Measurements from ENCODE around the gene SLC20A1. TPM values are rescaled to one million over a fixed set of nuclear protein-coding genes. Genes with fewer than 3 reads are reported as not detected.

The SLC20A1 gene
- total and polyA plus RNA-seq, 2 experiments from 2014 or later, result 11.4 to 22.9 TPM

DNA sequence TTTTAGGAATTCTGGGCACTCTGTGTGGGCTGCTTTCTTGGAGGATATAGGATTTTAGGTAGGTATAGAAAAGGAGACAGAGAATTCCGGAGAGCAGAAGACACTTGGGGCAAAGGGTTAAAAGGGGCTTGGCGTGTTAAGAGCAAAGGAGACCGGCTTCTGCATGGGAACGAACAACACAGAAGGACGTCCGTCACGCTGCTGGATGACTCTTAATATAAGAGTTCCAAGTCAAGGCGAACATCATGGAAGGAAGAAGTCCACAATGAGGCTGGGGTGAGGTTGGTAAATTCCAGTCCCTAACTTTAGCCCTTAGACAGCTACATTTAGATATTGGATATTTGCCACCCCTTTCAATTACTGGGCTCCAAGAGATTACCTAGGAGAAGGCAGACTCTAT, 15.9 kb upstream of the SLC20A1 start:
- TF ChIP-seq CTCF (IDR thresholded peaks at IDR 0.05; ENCODE audit: low read depth, low read length), result no peak
- no peaks in the 10 kb centered on the region for H3K36me3 ChIP-seq
- H3K9me3 ChIP-seq (ENCODE audit: low read depth), result no peaks in the 10 kb centered on the region
- H3K4me3 ChIP-seq, result no peak overlapping the region
- peaks cover 9% of the 10 kb centered on the region for H3K4me1 ChIP-seq (ENCODE audit: low read depth)
- no peaks in the 10 kb centered on the region for H3K27me3 ChIP-seq
- no peak for DNase-seq (ENCODE audit: low read depth in 1 of 2, low spot score in 1 of 2)
- no peak overlapping the region for H3K27ac ChIP-seq

GRCh38 chr2:112630268-112630667, 15.5 kb upstream of the SLC20A1 start:
- Histone ChIP-seq H3K9me3 (ENCODE audit: low read depth) (no peaks in the 10 kb centered on the region), H3K4me3 (no peak overlapping the region), H3K4me1 (ENCODE audit: low read depth) (peaks cover 9% of the 10 kb centered on the region), H3K27me3 (no peaks in the 10 kb centered on the region), H3K27ac (no peak overlapping the region), H3K36me3 (no peaks in the 10 kb centered on the region)
- TF ChIP-seq CTCF (IDR thresholded peaks at IDR 0.05; ENCODE audit: low read depth, low read length), result no peak
- DNase-seq (ENCODE audit: low read depth in 1 of 2, low spot score in 1 of 2), result no peak

DNA sequence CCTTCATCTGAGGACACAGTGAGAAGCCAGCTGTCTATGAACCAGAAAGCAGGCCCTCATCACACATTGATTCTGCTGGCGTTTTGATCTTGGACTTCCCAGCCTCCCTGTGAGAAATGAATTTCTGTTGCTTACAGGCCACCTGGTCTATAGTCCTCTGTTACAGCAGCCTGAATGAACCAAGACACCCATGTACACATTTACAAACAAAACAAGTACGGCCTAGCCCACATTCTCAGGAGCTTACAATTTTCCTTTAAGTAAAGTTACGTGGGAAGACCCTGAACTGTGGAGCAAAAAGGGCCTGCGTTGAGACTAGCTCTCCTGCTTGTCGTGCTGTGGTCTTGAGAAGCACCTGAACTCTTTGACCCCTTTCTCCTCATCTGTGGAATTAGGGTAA, 12.0 kb upstream of the SLC20A1 start:
- peak overlapping the region; percentile 34 for H3K27ac ChIP-seq
- DNase-seq (ENCODE audit: low read depth in 1 of 2, low spot score in 1 of 2), result no peak
- no peaks in the 10 kb centered on the region for H3K9me3 ChIP-seq (ENCODE audit: low read depth)
- no peaks in the 10 kb centered on the region for H3K27me3 ChIP-seq
- TF ChIP-seq CTCF (IDR thresholded peaks at IDR 0.05; ENCODE audit: low read depth, low read length), result no peak
- peaks cover 9% of the 10 kb centered on the region for H3K4me1 ChIP-seq (ENCODE audit: low read depth)
- H3K36me3 ChIP-seq, result no peaks in the 10 kb centered on the region
- no peak overlapping the region for H3K4me3 ChIP-seq

DNA sequence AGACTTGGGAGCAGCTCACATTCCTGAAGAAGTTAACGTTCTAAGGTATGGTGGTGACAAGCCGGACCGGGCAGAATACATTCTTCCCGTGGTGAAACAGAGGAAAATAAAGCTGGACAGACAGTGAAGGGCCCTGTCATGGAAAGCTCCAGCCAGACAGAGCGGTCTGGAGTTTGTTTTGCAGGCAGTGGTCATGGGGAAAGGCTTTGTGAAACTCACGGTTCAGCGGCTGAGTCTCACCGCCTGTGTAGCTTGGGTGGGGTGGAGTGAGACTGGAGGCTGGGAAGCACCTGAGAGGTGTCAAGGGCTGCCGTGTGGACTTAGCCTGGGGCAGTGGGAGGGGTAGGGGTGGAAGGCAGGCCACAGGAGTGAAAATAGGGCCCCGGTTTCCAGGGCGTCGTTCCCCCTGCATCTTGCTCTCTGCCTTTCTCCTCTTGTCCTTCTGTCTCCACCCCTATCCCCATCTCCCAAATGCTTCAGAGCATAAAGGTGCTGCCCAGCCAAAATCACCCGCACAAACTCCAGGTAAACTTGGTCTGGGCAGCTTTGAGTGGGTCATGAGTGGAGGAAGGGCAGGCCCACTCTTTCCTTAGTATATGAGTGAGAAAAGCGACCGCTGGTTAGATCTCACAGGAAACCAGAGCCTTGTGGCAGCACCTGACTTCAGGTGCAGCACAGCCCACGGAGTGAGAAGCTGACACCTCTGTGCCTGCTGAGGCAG, 11.4 kb upstream of the SLC20A1 start:
- no peaks in the 10 kb centered on the region for H3K36me3 ChIP-seq
- TF ChIP-seq CTCF (IDR thresholded peaks at IDR 0.05; ENCODE audit: low read depth, low read length), result no peak
- DNase-seq (ENCODE audit: low read depth in 1 of 2, low spot score in 1 of 2), result no peak
- H3K4me1 ChIP-seq (ENCODE audit: low read depth), result peaks cover 9% of the 10 kb centered on the region
- H3K27me3 ChIP-seq, result no peaks in the 10 kb centered on the region
- no peaks in the 10 kb centered on the region for H3K9me3 ChIP-seq (ENCODE audit: low read depth)
- peak overlapping the region; percentile 34 for H3K27ac ChIP-seq
- no peak overlapping the region for H3K4me3 ChIP-seq

DNA sequence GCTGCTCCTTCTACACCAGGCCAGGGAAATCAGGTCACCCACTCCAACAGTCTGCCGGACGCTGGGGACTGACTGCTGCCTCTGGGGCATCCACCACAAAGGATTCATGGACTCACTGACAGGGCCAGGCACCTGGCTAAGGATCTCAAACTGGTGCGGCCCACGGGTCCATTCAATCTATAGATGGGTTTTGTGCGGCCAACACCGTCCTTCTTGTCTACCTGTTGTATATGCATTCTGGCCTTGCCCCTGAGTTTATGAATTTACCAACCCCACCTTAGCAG, 10.9 kb upstream of the SLC20A1 start:
- no peak for TF ChIP-seq CTCF (IDR thresholded peaks at IDR 0.05; ENCODE audit: low read depth, low read length)
- no peak for DNase-seq (ENCODE audit: low read depth in 1 of 2, low spot score in 1 of 2)
- no peak overlapping the region for H3K27ac ChIP-seq

More for the DNA sequence above, 10.9 kb upstream of the SLC20A1 start:
- no peaks in the 10 kb centered on the region for H3K9me3 ChIP-seq (ENCODE audit: low read depth)
- no peaks in the 10 kb centered on the region for H3K36me3 ChIP-seq
- no peaks in the 10 kb centered on the region for H3K27me3 ChIP-seq
- peaks cover 9% of the 10 kb centered on the region for H3K4me1 ChIP-seq (ENCODE audit: low read depth)
- H3K4me3 ChIP-seq, result no peak overlapping the region
